Stimulated activated CD4-positive, alpha-beta T cell treated with anti-CD3 and anti-CD28 coated beads, Interleukin-1b, Interleukin-23, amount 100 ng/mL, for 4 hours (primary cell): ENCODE results near the gene CLDN19.
A peak's percentile ranks its signal among the peaks of the same experiment; 100 is the strongest.
"Not testable (repeated sequence)": the region's sequence is repeated elsewhere in the genome, so short reads cannot be mapped to it uniquely, and the experiment has no call there.

ENCODE experiments used
- DNase-seq, 2 donors: peaks; one replicate each; pipeline ENCODE4 v3.0.0-alpha.2; 2020; ENCODE audit warnings: low read depth in 2 of 2

Gene CLDN19

DNA sequence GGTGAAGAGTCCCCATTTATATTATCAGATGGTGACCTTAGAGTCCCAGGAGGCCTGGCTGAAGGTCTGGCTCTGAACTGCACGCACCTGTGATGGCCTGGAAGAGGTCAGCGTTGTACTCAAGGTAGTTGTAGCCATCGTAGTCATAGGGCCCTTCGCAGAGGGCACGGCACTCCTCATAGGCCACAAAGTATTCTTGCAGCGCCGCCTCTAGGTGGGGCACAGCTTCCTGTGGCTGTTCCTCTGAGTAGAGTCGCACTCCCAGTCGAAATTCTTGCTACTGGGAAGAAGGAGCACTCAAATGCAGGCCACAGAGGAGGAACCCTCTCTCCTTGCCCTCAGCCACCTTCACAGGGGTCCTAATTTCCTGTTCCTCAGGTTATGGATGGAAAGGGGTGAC, 19.1 kb upstream of the CLDN19 start:
- no peak for DNase-seq

DNA sequence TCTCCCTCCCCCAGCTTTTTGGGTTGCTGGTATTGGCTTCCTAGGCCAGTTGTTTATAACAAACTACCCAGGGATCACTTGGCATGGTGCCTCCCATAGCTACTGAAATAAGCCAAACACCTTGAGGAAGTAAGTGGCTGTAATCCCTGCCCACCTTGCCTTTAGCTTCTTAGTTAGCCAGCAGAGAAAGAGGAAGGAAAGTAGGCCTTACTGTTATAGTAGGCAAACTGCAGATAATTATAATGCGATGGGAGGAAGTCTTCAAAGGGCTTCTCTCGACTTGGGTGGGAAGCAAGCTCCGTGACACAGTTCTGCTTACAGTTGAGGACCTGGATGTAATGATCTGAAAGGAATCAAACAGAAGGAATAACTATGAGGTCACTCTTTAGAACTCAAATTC, 18.6 kb upstream of the CLDN19 start:
- no peak for DNase-seq

DNA sequence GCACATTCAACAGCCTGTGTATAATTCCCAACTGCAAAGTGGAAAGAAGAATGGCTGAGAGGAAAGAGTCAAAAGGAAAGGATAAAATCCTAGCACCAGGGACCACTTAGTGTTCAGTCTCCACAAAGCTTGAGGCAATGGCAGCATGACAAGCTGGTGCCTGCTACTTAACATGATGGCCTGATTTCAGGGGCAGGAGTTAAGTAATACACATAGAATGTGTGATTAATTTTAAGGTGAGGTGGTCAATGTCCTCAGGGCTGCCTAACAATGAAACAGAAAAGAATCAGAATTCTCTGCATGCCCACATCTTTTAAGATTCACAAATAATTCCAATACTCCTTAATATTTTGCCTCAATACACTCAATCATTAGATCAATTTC, 17.8 kb upstream of the CLDN19 start:
- no peak for DNase-seq

DNA sequence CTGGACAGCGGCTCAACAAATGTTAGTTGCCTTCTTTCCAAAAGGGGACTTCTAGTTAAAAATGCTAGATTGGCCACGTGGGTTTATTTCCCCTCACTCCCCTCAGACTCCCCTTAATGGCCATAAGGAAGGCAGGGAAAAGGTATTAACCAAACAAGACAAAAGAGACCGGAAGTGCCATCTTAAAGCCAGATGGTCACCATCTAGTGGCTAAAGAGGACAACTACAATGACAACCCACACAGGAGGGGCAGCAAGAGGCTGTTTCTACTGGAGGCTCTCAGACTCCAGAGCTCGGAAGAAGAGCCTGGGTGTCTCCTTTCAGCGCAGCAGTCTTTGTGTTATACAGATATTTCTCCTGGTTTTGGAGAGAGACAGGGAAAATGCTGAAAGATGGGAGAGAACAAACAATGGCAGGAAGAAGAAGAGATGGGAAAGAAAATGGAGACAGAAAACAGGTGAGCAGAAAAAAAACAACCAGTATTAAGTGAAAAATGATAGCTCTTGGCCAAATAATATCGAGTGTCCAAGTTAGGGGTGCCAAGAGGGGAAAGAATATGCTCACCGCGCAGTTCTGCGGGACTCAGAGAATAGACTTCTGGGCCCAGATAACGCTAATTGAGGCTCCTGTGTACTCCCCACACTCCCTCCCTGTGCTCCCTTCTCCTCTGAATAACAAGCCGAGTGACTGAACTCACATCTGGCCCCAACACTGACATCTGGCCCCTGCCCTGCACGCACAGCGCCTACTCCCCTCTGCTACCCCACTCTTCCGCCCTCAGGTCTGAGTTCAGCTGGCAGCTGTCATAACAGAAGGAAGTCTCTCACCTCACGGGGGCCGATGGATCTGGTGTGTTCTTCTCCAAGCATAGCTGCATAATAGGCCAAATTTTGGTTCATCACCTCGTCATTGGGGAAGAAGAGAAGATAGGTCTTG, 17.2 kb upstream of the CLDN19 start:
- no peak for DNase-seq

- no peak for DNase-seq
Measured at GRCh38 chr1:42753070-42753469, 13.0 kb upstream of the CLDN19 start.

DNA sequence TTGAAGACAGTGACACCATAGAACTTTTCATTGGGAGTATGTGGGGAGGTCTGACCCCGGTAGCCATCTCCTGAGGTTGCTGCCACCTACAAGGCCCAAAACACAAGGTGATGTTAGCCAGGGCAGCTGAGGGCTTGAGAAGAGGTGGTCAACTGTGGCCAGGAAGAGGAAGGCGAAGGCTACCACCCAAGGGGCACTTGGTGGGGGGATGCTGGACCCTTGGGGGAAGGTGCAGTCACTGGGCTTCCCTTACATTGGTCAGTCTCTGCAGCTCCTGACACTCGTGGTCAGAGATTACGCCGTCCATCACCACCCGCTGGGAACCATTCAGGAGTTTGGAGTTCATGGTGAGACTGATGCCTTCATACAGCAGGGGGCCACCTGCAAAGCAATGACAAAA, 12.2 kb upstream of the CLDN19 start:
- DNase-seq, result no peak

- not testable (repeated sequence) for DNase-seq
Measured at GRCh38 chr1:42751511-42752070, 11.6 kb upstream of the CLDN19 start.

GRCh38 chr1:42750041-42750440, 10.0 kb upstream of the CLDN19 start:
- no peak for DNase-seq

DNA sequence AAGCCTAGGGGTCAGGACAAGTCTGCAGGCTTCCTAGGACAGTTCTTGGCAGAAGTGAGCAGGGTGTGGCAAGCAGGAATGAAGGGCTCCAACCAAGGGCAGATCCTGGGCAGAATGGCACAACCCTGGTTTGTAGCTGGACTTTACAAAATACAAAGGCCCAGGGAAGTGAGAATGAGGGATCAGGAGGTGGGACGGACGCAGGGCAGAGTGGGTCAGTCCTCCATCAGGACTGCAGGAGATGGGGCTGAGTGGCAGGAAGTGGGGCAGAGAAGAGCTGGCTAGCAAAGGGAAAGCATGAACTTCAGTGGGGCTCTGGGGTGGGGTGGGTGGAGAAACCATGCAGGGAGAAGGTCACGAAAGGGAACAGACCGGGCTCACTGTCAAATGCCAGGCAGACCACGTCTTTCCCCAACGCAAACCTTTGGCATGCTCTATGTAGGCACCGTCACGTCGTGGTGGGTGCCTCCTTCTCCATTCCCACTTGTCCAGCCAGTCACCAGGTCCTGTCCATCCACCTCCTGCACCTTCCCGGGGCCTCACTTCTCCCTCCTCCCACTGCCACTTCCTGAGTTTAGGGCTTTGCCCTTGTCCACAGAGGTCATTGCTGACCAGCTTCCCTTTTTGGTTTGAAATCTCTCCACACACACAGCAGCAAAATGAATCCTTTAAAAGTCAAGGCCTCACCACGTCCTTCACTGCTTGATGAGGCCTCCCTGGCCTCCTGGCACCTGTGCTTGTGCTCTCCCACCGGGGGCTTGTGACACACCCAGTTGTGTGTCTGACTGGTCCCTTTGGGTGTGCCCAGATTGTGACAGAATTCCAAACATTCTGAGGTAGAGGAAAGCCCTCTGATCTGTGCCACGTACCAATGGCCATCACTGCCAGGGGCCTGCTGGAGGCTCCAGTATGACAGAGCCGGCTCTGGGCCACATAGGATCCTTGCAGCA, 8.7 kb upstream of the CLDN19 start:
- DNase-seq, result no peak

- no peak for DNase-seq
Measured at GRCh38 chr1:42748021-42748420, 8.0 kb upstream of the CLDN19 start.

DNA sequence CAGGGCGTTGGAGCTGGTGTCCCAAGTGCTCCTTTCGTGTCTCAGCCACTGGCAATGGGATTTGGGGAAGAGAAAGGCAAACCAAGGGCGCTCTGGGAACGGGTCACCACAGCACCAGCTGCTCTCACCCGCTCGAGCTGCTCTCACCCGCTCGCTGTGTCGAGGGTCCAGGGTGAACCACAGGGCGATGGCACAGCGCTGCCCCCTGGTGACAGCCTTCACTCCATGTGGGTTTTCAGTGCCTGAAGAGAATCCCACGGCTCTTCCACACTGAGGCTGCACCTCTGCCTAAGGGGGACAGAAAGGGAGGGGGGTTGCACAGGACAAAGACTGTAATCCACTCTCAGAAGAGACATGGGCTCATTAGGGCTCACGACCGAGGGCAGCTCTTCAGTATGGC, 7.1 kb upstream of the CLDN19 start:
- peak; percentile 30 to 45 for DNase-seq

DNA sequence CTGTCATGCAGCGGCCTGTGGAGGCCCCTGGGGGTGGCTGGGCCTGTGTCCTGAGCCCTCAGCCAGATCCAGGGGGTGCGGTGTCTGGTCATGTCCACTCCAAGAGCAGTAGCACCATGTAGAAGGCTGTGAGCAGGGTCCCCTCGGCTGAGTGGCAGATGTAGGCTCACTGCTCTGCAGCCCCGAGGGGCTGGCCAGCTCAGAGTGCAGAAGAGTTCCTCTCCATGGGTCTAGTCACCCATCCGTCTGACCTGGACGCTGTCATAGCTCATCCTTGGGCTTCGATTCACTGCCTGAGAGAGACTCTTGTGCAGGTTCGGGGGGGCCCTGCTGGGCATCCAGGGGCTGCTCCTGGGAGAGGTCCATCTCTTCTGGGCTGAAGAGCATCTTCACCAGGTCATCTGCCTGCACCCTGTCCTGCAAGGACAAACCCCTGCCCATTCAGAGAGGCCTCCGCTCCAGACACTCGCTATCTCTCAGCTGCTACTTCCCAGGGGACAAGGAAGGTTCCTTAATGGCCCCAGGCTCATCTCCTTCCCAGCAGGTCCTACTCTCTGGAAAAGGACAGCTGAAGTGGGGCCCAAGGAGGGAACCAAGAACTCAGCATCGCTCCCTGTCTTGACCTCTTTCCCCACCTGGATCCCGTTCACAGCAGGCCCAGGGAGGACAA, 6.5 kb upstream of the CLDN19 start:
- no peak for DNase-seq

- DNase-seq, result no peak
Measured at GRCh38 chr1:42745851-42746250, 5.8 kb upstream of the CLDN19 start.

DNA sequence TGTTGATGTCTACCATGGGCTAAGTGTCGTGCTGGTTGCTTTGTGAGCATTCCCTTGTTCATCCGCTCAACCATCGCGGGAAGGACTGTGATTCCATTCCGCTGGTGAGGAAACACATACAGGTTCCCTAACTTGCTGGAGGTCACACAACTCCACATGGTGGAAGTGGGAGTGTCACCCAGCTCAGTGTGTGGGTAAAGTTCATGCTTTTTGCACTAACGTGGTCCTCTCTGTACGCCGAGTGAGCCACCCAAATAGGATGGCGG, 4.0 kb upstream of the CLDN19 start:
- DNase-seq, result no peak

GRCh38 chr1:42743317-42744147, 3.5 kb upstream of the CLDN19 start:
- DNase-seq, result no peak

GRCh38 chr1:42742617-42743316, 2.7 kb upstream of the CLDN19 start:
- no peak for DNase-seq

DNA sequence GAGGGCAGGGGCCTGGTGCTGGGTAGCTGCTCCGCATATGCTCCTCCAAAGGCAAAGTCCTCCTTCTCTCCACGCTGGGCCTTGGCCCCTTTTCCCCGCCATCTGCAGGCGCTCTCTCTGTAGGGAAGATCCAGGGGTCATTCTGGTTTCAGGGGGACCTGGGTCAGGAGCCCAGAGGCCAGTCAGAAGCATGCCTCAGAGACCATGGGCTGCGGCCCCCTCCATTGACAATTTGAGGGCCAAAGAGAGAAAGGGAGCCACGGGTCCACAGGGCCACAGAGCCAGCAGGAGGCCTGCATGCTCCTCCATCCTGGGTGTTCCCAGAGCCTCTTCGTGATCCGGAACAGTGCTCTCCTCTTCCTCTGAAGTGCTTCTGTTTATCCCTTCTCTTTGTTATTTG, 2.1 kb upstream of the CLDN19 start:
- DNase-seq, result no peak

DNA sequence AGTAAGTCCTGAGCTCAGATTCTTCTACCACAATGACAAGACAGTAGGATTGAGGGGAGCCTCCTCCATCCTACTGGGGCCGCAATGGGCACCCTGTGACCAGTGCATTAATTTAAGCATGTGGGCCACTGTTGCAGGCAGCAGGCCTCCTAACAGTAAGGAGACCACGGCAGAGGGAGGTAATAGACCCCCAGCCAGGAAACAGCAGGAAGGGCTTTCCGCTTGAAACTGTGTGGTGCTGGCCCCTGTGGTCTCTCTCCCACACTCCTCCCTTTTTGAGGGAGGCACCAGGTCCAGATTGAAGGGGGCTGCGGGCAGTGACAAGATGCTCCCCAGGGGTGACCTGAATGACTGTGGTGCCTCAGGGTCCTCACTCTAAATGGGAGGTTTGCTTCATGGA, 1.7 kb upstream of the CLDN19 start:
- DNase-seq, result no peak

DNA sequence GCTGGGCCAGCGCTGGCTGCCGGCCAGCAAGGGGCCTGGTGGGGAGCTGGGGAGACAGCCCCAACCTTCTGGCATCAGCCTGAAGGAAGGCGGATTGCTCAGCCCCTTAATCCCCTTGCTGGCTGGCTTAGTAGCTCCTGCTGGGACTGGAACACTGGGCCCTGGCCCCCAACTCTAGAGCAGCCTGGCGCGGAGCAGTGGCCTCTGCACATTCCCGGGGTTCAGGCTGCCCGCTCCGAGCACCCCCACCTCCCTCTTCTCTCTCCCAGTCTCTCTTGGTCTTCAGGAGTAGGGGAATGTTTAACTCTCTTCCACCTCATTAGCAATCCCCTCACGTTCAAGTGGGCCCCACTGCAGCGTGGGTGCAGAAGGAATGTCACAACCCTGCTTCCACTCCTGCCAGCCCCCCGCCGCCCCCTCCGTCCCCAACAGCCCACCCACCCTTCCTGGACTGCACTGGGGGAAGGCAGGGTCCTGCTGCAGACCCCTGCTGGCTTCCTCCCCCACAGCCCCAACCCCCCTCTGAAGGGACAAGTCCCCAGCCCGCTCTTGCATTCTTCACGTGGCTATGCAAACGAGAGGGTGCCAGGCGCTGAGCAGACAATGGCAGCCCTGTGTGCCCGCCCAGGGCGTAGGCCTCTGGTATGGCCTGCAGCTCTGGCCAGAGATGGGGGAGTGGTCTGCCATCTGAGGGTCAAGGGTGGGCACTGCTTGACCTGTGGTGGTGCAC, 980 bp upstream of the CLDN19 start:
- no peak for DNase-seq

DNA sequence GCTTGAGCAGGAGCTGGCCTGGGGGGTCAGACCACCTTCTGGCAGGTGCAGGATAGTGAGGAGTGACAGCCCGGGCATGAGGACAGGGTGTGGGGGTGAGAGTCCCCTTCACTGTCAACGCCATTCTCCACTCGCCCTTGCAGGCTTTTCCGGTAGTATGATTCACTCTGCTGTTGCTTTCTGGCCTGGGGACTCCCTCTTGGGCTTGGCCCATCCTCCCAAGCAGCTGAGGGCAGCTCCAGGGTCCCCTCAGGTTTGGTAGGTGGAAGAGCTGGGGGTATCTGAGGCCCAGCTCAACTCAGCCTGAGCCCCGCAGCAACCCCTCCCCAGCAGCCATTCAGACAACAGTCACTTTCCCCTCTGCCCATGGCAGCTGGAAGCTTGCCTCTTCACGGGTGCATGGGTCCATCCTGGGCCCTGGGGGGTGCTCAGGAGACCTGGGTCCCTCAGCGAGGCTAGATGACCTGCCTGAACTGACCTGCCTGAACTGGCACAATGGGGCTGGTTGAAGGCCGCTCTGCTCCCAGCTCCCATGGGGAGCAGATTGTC, 1.3 kb downstream of the CLDN19 start:
- no peak for DNase-seq
